DND-41 (cell line): ENCODE measurements around the gene PTPRG.

ENCODE experiments used
- ATAC-seq: fragments of 200-7000 bp; cut with Tn5 transposase; 3 replicates; pipeline ENCODE4 v1.9.1; 2021; ENCODE audit warnings: low read depth; ENCODE audit not compliant: insufficient read depth
- DNase-seq: peaks from one replicate; pipeline ENCODE4 v3.0.0-alpha.2; 2020
- H2AFZ ChIP-seq: 2 replicates; pipeline ENCODE4 v1.6.0; 2012; ENCODE audit warnings: low read depth, low read length
- H3K27ac ChIP-seq: 2 replicates; pipeline ENCODE4 v1.5.1; 2012; ENCODE audit warnings: low read length, inconsistent platforms
- H3K27me3 ChIP-seq: fragments of 200-600 bp; sonication (generic); 2 replicates; pipeline ENCODE4 v1.6.0; 2012; ENCODE audit warnings: low read length, mild to moderate bottlenecking, inconsistent platforms; ENCODE audit not compliant: insufficient read depth, poor library complexity
- H3K36me3 ChIP-seq: 2 replicates; pipeline ENCODE4 v1.5.1; 2012; ENCODE audit warnings: low read length, inconsistent platforms; ENCODE audit not compliant: insufficient read depth
- H3K4me1 ChIP-seq: 2 replicates; pipeline ENCODE4 v1.5.1; 2012; ENCODE audit warnings: mild to moderate bottlenecking, low read length; ENCODE audit not compliant: insufficient read depth
- H3K4me2 ChIP-seq: 2 replicates; pipeline ENCODE4 v1.6.0; 2012; ENCODE audit warnings: mild to moderate bottlenecking, moderate library complexity, low read length, inconsistent platforms; ENCODE audit not compliant: insufficient read depth
- H3K4me3 ChIP-seq, 2 experiments: fragments of 200-600 bp in 1 of 2; shearing (Covaris generic) in 1 of 2; 2 replicates each; pipeline ENCODE4 v1.5.1; 2012 to 2016; ENCODE audit warnings: inconsistent platforms in 2 of 2, low read length in 2 of 2, mild to moderate bottlenecking in 2 of 2, low read depth in 1 of 2, moderate library complexity in 1 of 2
- H3K79me2 ChIP-seq: 2 replicates; pipeline ENCODE4 v1.6.0; 2012; ENCODE audit warnings: low read length, inconsistent platforms; ENCODE audit not compliant: insufficient read depth
- H3K9ac ChIP-seq: 2 replicates; pipeline ENCODE4 v1.6.0; 2012; ENCODE audit warnings: low read depth, mild to moderate bottlenecking, inconsistent platforms, low read length, moderate library complexity
- H3K9me3 ChIP-seq: 2 replicates; pipeline ENCODE4 v1.5.1; 2012; ENCODE audit warnings: low read length, moderate library complexity, mild to moderate bottlenecking, inconsistent platforms; ENCODE audit not compliant: insufficient read depth, severe bottlenecking
- H4K20me1 ChIP-seq: 2 replicates; pipeline ENCODE4 v1.6.0; 2012; ENCODE audit warnings: low read length; ENCODE audit not compliant: insufficient read depth
- CTCF ChIP-seq: IDR thresholded peaks from 2 replicates; pipeline ENCODE4 v1.5.1; 2012; ENCODE audit warnings: borderline replicate concordance, low read length, moderate library complexity, mild to moderate bottlenecking; ENCODE audit not compliant: poor library complexity, severe bottlenecking; ENCODE audit errors: extremely low read depth
- EZH2 ChIP-seq: IDR thresholded peaks from 3 replicates; pipeline ENCODE4 v1.6.1; 2012; ENCODE audit warnings: borderline replicate concordance, low read depth, mild to moderate bottlenecking, moderate library complexity, low read length, inconsistent platforms; ENCODE audit not compliant: severe bottlenecking

The PTPRG gene

GRCh38 chr3:61665987-61666386, 104.6 kb downstream of the PTPRG start:
- H3K9me3 ChIP-seq: no peaks in the 10 kb centered on the region
- no peaks in the 10 kb centered on the region for H3K27me3 ChIP-seq
- peaks cover 10% of the 10 kb centered on the region; the same call in 1 of the 2 replicates for H3K79me2 ChIP-seq
- no peaks in the 10 kb centered on the region for H3K36me3 ChIP-seq
- TF ChIP-seq EZH2 (no peak), CTCF (no peak)
- ATAC-seq (no peak), DNase-seq (peak; percentile 37)
- no peak overlapping the region for H2AFZ ChIP-seq
- peak overlapping the region; percentile 78 for H3K27ac ChIP-seq
- peaks cover 67% of the 10 kb centered on the region for H3K4me1 ChIP-seq
- H4K20me1 ChIP-seq: no peaks in the 10 kb centered on the region
- H3K4me3 ChIP-seq: no peak overlapping the region
- no peak overlapping the region for H3K4me2 ChIP-seq
- peak overlapping the region; percentile 17; the same call in 1 of the 2 replicates for H3K9ac ChIP-seq

DNA sequence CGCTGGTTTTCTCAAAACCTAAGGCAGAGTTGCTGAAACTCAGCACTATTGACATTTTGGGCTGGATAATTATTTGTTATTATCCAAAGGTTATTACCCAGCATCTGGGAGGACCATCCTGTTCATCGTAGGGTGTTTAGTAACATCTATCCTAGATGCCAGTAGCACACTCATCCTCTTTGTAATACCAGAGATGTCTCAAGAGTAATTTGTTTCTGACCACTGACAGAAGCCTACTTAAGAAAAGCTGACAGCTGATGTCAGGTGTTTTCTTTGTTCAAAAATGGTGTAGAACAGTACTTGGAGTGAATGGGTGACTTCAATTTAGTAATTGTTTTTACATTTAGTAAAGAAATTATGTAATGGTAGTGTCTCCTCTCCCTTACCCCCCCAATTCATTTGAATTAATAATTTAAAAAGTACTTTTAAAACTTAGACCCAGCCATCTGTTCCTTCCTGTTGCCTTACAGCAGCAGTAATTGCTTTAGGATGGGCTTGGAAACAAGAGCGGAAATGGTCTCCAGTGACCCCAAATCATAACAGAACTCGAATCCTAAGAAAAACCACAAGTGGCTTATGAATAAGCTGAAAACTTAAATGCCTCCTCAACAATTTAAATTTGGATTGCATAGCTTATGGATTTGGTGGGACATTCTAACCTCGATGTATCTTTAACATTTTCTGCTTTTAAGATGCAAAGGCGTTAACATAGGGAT, 105.4 kb downstream of the PTPRG start:
- H4K20me1 ChIP-seq: no peaks in the 10 kb centered on the region
- no peaks in the 10 kb centered on the region for H3K9me3 ChIP-seq
- TF ChIP-seq CTCF (no peak), EZH2 (no peak)
- DNase-seq (peak; percentile 60), ATAC-seq (peak; percentile 44)
- H3K36me3 ChIP-seq: no peaks in the 10 kb centered on the region
- no peak overlapping the region; the same call in 1 of the 2 replicates for H3K4me2 ChIP-seq
- H3K27ac ChIP-seq: peak overlapping the region; percentile 78
- H3K27me3 ChIP-seq: no peaks in the 10 kb centered on the region
- peaks cover 67% of the 10 kb centered on the region for H3K4me1 ChIP-seq
- peaks cover 10% of the 10 kb centered on the region; the same call in 1 of the 2 replicates for H3K79me2 ChIP-seq
- no peak overlapping the region for H3K4me3 ChIP-seq
- H2AFZ ChIP-seq: no peak overlapping the region
- peak overlapping the region; percentile 17; the same call in 1 of the 2 replicates for H3K9ac ChIP-seq

GRCh38 chr3:61667383-61667782, 106.0 kb downstream of the PTPRG start:
- H4K20me1 ChIP-seq: no peaks in the 10 kb centered on the region
- H3K9ac ChIP-seq: no peak overlapping the region
- no peak for ATAC-seq
- no peak overlapping the region for H2AFZ ChIP-seq
- peaks cover 67% of the 10 kb centered on the region for H3K4me1 ChIP-seq
- H3K4me3 ChIP-seq: no peak overlapping the region
- no peaks in the 10 kb centered on the region for H3K36me3 ChIP-seq
- no peaks in the 10 kb centered on the region for H3K27me3 ChIP-seq
- H3K4me2 ChIP-seq: no peak overlapping the region
- DNase-seq: peak; percentile 11
- TF ChIP-seq EZH2 (no peak), CTCF (no peak)
- no peaks in the 10 kb centered on the region for H3K9me3 ChIP-seq
- peak overlapping the region; percentile 73; the same call in 1 of the 2 replicates for H3K27ac ChIP-seq
- H3K79me2 ChIP-seq: peaks cover 10% of the 10 kb centered on the region; the same call in 1 of the 2 replicates

DNA sequence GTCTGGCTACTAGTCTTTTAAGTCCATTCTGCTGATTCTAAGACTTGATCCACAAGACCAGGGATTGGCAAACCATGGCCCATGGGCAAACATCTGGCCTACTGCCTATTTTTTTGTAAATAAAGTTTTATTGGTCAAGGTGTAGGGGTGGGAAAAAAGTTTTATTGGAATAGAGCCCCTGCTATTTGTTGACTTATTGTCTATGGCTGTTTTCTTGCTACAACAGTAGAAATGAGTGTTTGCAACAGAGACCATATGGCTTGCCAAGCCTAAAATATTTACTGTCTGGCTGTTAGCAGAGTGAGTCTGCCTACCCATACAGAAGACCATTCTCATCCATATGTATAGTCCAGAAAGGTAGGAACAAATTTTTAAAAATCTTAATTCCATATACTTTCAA, 106.4 kb downstream of the PTPRG start:
- Histone ChIP-seq H3K9ac (no peak overlapping the region; the same call in 1 of the 2 replicates), H3K36me3 (no peaks in the 10 kb centered on the region), H3K27ac (peak overlapping the region; percentile 73), H2AFZ (no peak overlapping the region), H3K79me2 (peaks cover 8% of the 10 kb centered on the region; the same call in 1 of the 2 replicates), H3K9me3 (no peaks in the 10 kb centered on the region), H3K4me3 (no peak overlapping the region), H4K20me1 (no peaks in the 10 kb centered on the region), H3K4me2 (no peak overlapping the region), H3K4me1 (peaks cover 67% of the 10 kb centered on the region), H3K27me3 (no peaks in the 10 kb centered on the region)
- TF ChIP-seq CTCF (no peak), EZH2 (no peak)
- ATAC-seq (no peak), DNase-seq (no peak)
